HFFc6 (cell line): Measurements from ENCODE around the gene FHDC1. TPM values are rescaled to one million over a fixed set of nuclear protein-coding genes. Genes with fewer than 3 reads are reported as not detected.

Experiments used
- DNase-seq: peaks from one replicate; pipeline ENCODE4 v3.0.0-alpha.2; 2018
- H3K27ac Mint-ChIP-seq: 2 replicates; pipeline ENCODE4 v1.8.0; 2020; ENCODE audit warnings: mild to moderate bottlenecking, mixed read lengths
- H3K27me3 Mint-ChIP-seq: 2 replicates; pipeline ENCODE4 v1.8.0; 2021; ENCODE audit warnings: mild to moderate bottlenecking, moderate library complexity, mixed read lengths; ENCODE audit not compliant: insufficient read depth
- H3K36me3 Mint-ChIP-seq: 2 replicates; pipeline ENCODE4 v1.8.0; 2021; ENCODE audit warnings: low read depth, mixed read lengths
- H3K4me1 Mint-ChIP-seq: 2 replicates; pipeline ENCODE4 v1.8.0; 2020; ENCODE audit warnings: low read depth, mixed read lengths
- H3K4me3 Mint-ChIP-seq: 2 replicates; pipeline ENCODE4 v1.8.0; 2020; ENCODE audit warnings: mild to moderate bottlenecking, moderate library complexity, mixed read lengths
- H3K9me3 Mint-ChIP-seq: 2 replicates; pipeline ENCODE4 v1.8.0; 2020; ENCODE audit warnings: mild to moderate bottlenecking, mixed read lengths
- CTCF ChIP-seq: fragments of 200-600 bp; sonication (generic); IDR thresholded peaks from 2 replicates; pipeline ENCODE4 v1.5.0; 2021; ENCODE audit warnings: antibody characterized with exemption, mild to moderate bottlenecking
- total RNA-seq, 6 experiments: library from RNA; stranded (reverse); fragmentation: NEBNext Ultra II Directional; extraction: Animal tissue kit (Norgen Biotek cat#: 25700); gene quantifications; 2 replicates in 1 of 6; 3 replicates in 5 of 6; pipeline ENCODE4 v1.2.3, GENCODE V29; 2021

Gene FHDC1
- total RNA-seq, 6 experiments from 2014 or later: 0.19 to 0.66 (median 0.28) TPM

GRCh38 chr4:152926959-152927358, 9.2 kb upstream of the FHDC1 start:
- Mint-ChIP-seq H3K9me3 (peaks cover 1% of the 10 kb centered on the region), H3K4me1 (no peaks in the 10 kb centered on the region)
- no peak for TF ChIP-seq CTCF

GRCh38 chr4:152927737-152928136, 8.4 kb upstream of the FHDC1 start:
- no peak for DNase-seq
- no peak overlapping the region for H3K4me3 Mint-ChIP-seq
- no peak overlapping the region for H3K27ac Mint-ChIP-seq
- no peak for TF ChIP-seq CTCF
- H3K9me3 Mint-ChIP-seq: no peaks in the 10 kb centered on the region
- no peaks in the 10 kb centered on the region for H3K4me1 Mint-ChIP-seq
- peaks cover 5% of the 10 kb centered on the region; the same call in 1 of the 2 replicates for H3K36me3 Mint-ChIP-seq
- H3K27me3 Mint-ChIP-seq: no peaks in the 10 kb centered on the region; the same call in 1 of the 2 replicates

More at GRCh38 chr4:152926959-152927358, 9.2 kb upstream of the FHDC1 start:
- Mint-ChIP-seq H3K36me3 (peaks cover 7% of the 10 kb centered on the region), H3K4me3 (no peak overlapping the region), H3K27ac (no peak overlapping the region), H3K27me3 (no peaks in the 10 kb centered on the region; the same call in 1 of the 2 replicates)
- DNase-seq: no peak

- no peaks in the 10 kb centered on the region for H3K9me3 Mint-ChIP-seq
- no peak for TF ChIP-seq CTCF
- H3K4me1 Mint-ChIP-seq: no peaks in the 10 kb centered on the region
- peaks cover 5% of the 10 kb centered on the region; the same call in 1 of the 2 replicates for H3K36me3 Mint-ChIP-seq
- H3K4me3 Mint-ChIP-seq: no peak overlapping the region
- no peaks in the 10 kb centered on the region; the same call in 1 of the 2 replicates for H3K27me3 Mint-ChIP-seq
- no peak for DNase-seq
- no peak overlapping the region for H3K27ac Mint-ChIP-seq
These were observed 7.8 kb upstream of the FHDC1 start for GRCh38 chr4:152928286-152928685.

GRCh38 chr4:152929888-152930287, 6.2 kb upstream of the FHDC1 start:
- Mint-ChIP-seq H3K4me3 (no peak overlapping the region), H3K9me3 (no peaks in the 10 kb centered on the region), H3K27me3 (no peaks in the 10 kb centered on the region; the same call in 1 of the 2 replicates), H3K36me3 (peaks cover 5% of the 10 kb centered on the region; the same call in 1 of the 2 replicates), H3K4me1 (no peaks in the 10 kb centered on the region), H3K27ac (no peak overlapping the region)
- no peak for DNase-seq
- no peak for TF ChIP-seq CTCF

GRCh38 chr4:152935143-152935542, 980 bp upstream of the FHDC1 start:
- no peaks in the 10 kb centered on the region for H3K36me3 Mint-ChIP-seq
- H3K4me3 Mint-ChIP-seq: peak overlapping the region; percentile 66; the same call in 1 of the 2 replicates
- peaks cover 9% of the 10 kb centered on the region for H3K4me1 Mint-ChIP-seq
- no peak overlapping the region for H3K27ac Mint-ChIP-seq
- TF ChIP-seq CTCF: no peak
- DNase-seq: no peak
- peaks cover 13% of the 10 kb centered on the region for H3K27me3 Mint-ChIP-seq
- H3K9me3 Mint-ChIP-seq: no peaks in the 10 kb centered on the region
